ENCODE measurements around the gene KLK13.

KLK13 gene

GRCh38 chr19:51091895-51092873 is 27.3 kb upstream of the KLK13 start:
- TF ChIP-seq CTCF (IDR thresholded peaks at IDR 0.05; ENCODE audit: extremely low read depth, missing control alignments), result no peak
- DNase-seq (ENCODE audit: low spot score), result no peak

GRCh38 chr19:51091126-51091525 is 26.2 kb upstream of the KLK13 start:
- DNase-seq (ENCODE audit: low spot score), result no peak
- TF ChIP-seq CTCF (IDR thresholded peaks at IDR 0.05; ENCODE audit: extremely low read depth, missing control alignments), result no peak

GRCh38 chr19:51090471-51090870 is 25.6 kb upstream of the KLK13 start:
- no peak for TF ChIP-seq CTCF (IDR thresholded peaks at IDR 0.05; ENCODE audit: extremely low read depth, missing control alignments)
- DNase-seq (ENCODE audit: low spot score), result no peak

- TF ChIP-seq CTCF (IDR thresholded peaks at IDR 0.05; ENCODE audit: extremely low read depth, missing control alignments), result no peak
- DNase-seq (ENCODE audit: low spot score), result no peak
Observed at GRCh38 chr19:51089786-51090185, 24.9 kb upstream of the KLK13 start.

GRCh38 chr19:51086153-51086850 is 21.4 kb upstream of the KLK13 start:
- TF ChIP-seq CTCF (IDR thresholded peaks at IDR 0.05; ENCODE audit: extremely low read depth, missing control alignments), result no peak
- DNase-seq (ENCODE audit: low spot score), result no peak

GRCh38 chr19:51084505-51084904 is 19.6 kb upstream of the KLK13 start:
- no peak for DNase-seq (ENCODE audit: low spot score)
- TF ChIP-seq CTCF (IDR thresholded peaks at IDR 0.05; ENCODE audit: extremely low read depth, missing control alignments), result no peak

- TF ChIP-seq CTCF (IDR thresholded peaks at IDR 0.05; ENCODE audit: extremely low read depth, missing control alignments), result no peak
- no peak for DNase-seq (ENCODE audit: low spot score)
Observed at GRCh38 chr19:51083783-51084182, 18.9 kb upstream of the KLK13 start.
